WTC11 (cell line): ENCODE results near the gene HOXD10.

Experiments
- ATF6 ChIP-seq: sonication (generic); formaldehyde crosslinking; IDR thresholded peaks from 2 replicates; pipeline ENCODE4 v1.8.1; 2023; ENCODE audit warnings: mild to moderate bottlenecking, missing genetic modification reagents
- NFATC4 ChIP-seq: fragments of 250-450 bp; sonication (Bioruptor Pico); IDR thresholded peaks from 2 replicates; pipeline ENCODE4 v1.9.0; 2021; ENCODE audit warnings: mild to moderate bottlenecking
- USF1 ChIP-seq: sonication (generic); formaldehyde crosslinking; IDR thresholded peaks from 2 replicates; pipeline ENCODE4 v1.8.0; 2022; ENCODE audit warnings: mild to moderate bottlenecking, missing genetic modification reagents
- TF ChIP-seq, protein P1 (sequence below): fragments of 200-600 bp; IDR thresholded peaks from 2 replicates; pipeline ENCODE4 v1.8.0; 2022; ENCODE audit warnings: antibody characterized with exemption

- no peak for TF ChIP-seq USF1 (CRISPR knock-in tag)
- TF ChIP-seq ATF6: no peak
- TF ChIP-seq NFATC4: no peak
- TF ChIP-seq, protein P1, sequence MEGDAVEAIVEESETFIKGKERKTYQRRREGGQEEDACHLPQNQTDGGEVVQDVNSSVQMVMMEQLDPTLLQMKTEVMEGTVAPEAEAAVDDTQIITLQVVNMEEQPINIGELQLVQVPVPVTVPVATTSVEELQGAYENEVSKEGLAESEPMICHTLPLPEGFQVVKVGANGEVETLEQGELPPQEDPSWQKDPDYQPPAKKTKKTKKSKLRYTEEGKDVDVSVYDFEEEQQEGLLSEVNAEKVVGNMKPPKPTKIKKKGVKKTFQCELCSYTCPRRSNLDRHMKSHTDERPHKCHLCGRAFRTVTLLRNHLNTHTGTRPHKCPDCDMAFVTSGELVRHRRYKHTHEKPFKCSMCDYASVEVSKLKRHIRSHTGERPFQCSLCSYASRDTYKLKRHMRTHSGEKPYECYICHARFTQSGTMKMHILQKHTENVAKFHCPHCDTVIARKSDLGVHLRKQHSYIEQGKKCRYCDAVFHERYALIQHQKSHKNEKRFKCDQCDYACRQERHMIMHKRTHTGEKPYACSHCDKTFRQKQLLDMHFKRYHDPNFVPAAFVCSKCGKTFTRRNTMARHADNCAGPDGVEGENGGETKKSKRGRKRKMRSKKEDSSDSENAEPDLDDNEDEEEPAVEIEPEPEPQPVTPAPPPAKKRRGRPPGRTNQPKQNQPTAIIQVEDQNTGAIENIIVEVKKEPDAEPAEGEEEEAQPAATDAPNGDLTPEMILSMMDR: no peak
Observed at GRCh38 chr2:176094349-176094748, 22.2 kb upstream of the HOXD10 start.
